ENCODE results near the gene ELP5. TPM values are rescaled to one million over a fixed set of nuclear protein-coding genes. Genes with fewer than 3 reads are reported as not detected.

ELP5 gene
- total and polyA plus RNA-seq, 2 experiments from 2014 or later: 38.3 to 41.4 TPM

GRCh38 chr17:7266784-7267183 is 14.8 kb downstream of the ELP5 start:
- no peak overlapping the region for H3K4me2 ChIP-seq
- ATAC-seq: no peak
- H3K27ac Mint-ChIP-seq: no peak overlapping the region

GRCh38 chr17:7279448-7279847 is 27.4 kb downstream of the ELP5 start:
- H3K9me3 Mint-ChIP-seq: no peaks in the 10 kb centered on the region; the same call in 2 of the 3 replicates
- H3K4me3 Mint-ChIP-seq: peak overlapping the region; percentile 26; the same call in 1 of the 3 replicates
- no peaks in the 10 kb centered on the region; the same call in 1 of the 2 replicates for H4K20me1 ChIP-seq (replicated peaks; ENCODE audit: insufficient read depth)
- H3K27me3 ChIP-seq (ENCODE audit: insufficient read depth): peaks cover 10% of the 10 kb centered on the region
- H3K27ac Mint-ChIP-seq: no peak overlapping the region
- peaks cover 15% of the 10 kb centered on the region for H3K27me3 Mint-ChIP-seq (ENCODE audit: insufficient read depth, low read depth, poor library complexity)
- H3K79me2 ChIP-seq (replicated peaks; ENCODE audit: insufficient read depth): no peaks in the 10 kb centered on the region
- no peak for DNase-seq (ENCODE audit: low spot score)
- H3K4me1 ChIP-seq (ENCODE audit: insufficient read depth): peaks cover 13% of the 10 kb centered on the region; the same call in 1 of the 2 replicates
- peak overlapping the region; percentile 8 for H2AFZ ChIP-seq
- H3K4me2 ChIP-seq: peak overlapping the region; percentile 76; the same call in 1 of the 2 replicates
- H3K36me3 Mint-ChIP-seq (ENCODE audit: low read depth): no peaks in the 10 kb centered on the region; the same call in 2 of the 3 replicates
- ATAC-seq: no peak
- H3K4me1 Mint-ChIP-seq: peaks cover 24% of the 10 kb centered on the region
- TF ChIP-seq ZNF462 (CRISPR knock-in tag; IDR thresholded peaks at IDR 0.05) (no peak), STAT1 (IDR thresholded peaks at IDR 0.05; ENCODE audit: unreplicated experiment) (no peak), ZNF114 (CRISPR knock-in tag; IDR thresholded peaks at IDR 0.05) (no peak), JUNB (IDR thresholded peaks at IDR 0.05; ENCODE audit: unreplicated experiment) (no peak), REST (IDR thresholded peaks at IDR 0.05; ENCODE audit: unreplicated experiment) (no peak)
- peaks cover 15% of the 10 kb centered on the region; the same call in 1 of the 2 replicates for H3F3A ChIP-seq (replicated peaks; ENCODE audit: low read depth)
- no peaks in the 10 kb centered on the region for H3K9me2 ChIP-seq (ENCODE audit: insufficient read depth)
- no peak overlapping the region for H3K4me3 ChIP-seq
- H3K27ac ChIP-seq (ENCODE audit: low read depth): no peak overlapping the region
- H3K36me3 ChIP-seq (ENCODE audit: insufficient read depth): no peaks in the 10 kb centered on the region

More at GRCh38 chr17:7266784-7267183, 14.8 kb downstream of the ELP5 start:
- no peak for DNase-seq (ENCODE audit: low spot score)
- Histone ChIP-seq H3K36me3 (ENCODE audit: insufficient read depth) (no peaks in the 10 kb centered on the region), H3F3A (replicated peaks; ENCODE audit: low read depth) (peaks cover 15% of the 10 kb centered on the region), H4K20me1 (replicated peaks; ENCODE audit: insufficient read depth) (no peaks in the 10 kb centered on the region), H3K4me3 (no peak overlapping the region), H3K27ac (ENCODE audit: low read depth) (no peak overlapping the region), H3K4me1 (ENCODE audit: insufficient read depth) (peaks cover 9% of the 10 kb centered on the region), H2AFZ (no peak overlapping the region), H3K27me3 (ENCODE audit: insufficient read depth) (no peaks in the 10 kb centered on the region), H3K79me2 (replicated peaks; ENCODE audit: insufficient read depth) (0 out of 2 replicates have a peak, but pooled peaks cover 2% of the 10 kb centered on the region), H3K9me2 (ENCODE audit: insufficient read depth) (no peaks in the 10 kb centered on the region)
- Mint-ChIP-seq H3K4me3 (no peak overlapping the region; the same call in 2 of the 3 replicates), H3K9me3 (no peaks in the 10 kb centered on the region; the same call in 2 of the 3 replicates), H3K27me3 (ENCODE audit: insufficient read depth, low read depth, poor library complexity) (peaks cover 20% of the 10 kb centered on the region), H3K36me3 (ENCODE audit: low read depth) (peaks cover 3% of the 10 kb centered on the region; the same call in 2 of the 3 replicates), H3K4me1 (peaks cover 21% of the 10 kb centered on the region)
- TF ChIP-seq ZNF331 (CRISPR knock-in tag; IDR thresholded peaks at IDR 0.05; ENCODE audit: low read depth) (no peak), STAT1 (IDR thresholded peaks at IDR 0.05; ENCODE audit: unreplicated experiment) (no peak), EZH2phosphoT487 (IDR thresholded peaks at IDR 0.05; ENCODE audit: unreplicated experiment) (no peak), ETS1 (IDR thresholded peaks at IDR 0.05) (no peak)

Data from GM23338 (cell line).